SK-N-SH (cell line): ENCODE results near the gene MGLL. TPM values are rescaled to one million over a fixed set of nuclear protein-coding genes. Genes with fewer than 3 reads are reported as not detected.

Source experiments
- CTCF ChIA-PET: fragments of 300-600, 350-600 bp; formaldehyde crosslinking; extraction: SDS; loops from one replicate; lab custom pipeline; 2021; lab: Yijun Ruan, JAX
- POLR2A ChIA-PET: fragments of 350-600 bp; sonication (Branson Sonifier 250); formaldehyde crosslinking; extraction: SDS; loops from one replicate; lab custom pipeline; 2020; ENCODE audit warnings: antibody characterized with exemption, inconsistent platforms; lab: Yijun Ruan, JAX
- DNase-seq: peaks from one replicate; pipeline ENCODE4 v3.0.0; 2012
- H2AFZ ChIP-seq: fragments of 200-600 bp; sonication (generic); 2 replicates; pipeline ENCODE4 v1.8.1; 2016; ENCODE audit warnings: antibody characterized with exemption, mild to moderate bottlenecking, low read depth
- H3F3A ChIP-seq: fragments of 200-600 bp; sonication (generic); replicated peaks from 2 replicates; pipeline ENCODE3; 2016; ENCODE audit warnings: antibody characterized with exemption, mild to moderate bottlenecking; ENCODE audit not compliant: insufficient read depth
- H3K27ac ChIP-seq, 2 experiments: fragments of 200-500 bp in 1 of 2; fragments of 200-600 bp in 1 of 2; sonication (Bioruptor generic) in 1 of 2; sonication (generic), shearing (Covaris generic) in 1 of 2; 2 replicates each; pipeline versions ENCODE4 v1.5.1 to v1.6.1; 2014 to 2016; ENCODE audit warnings: low read depth in 2 of 2, inconsistent platforms in 1 of 2, low read length in 1 of 2, mild to moderate bottlenecking in 1 of 2, mixed read lengths in 1 of 2
- H3K27me3 ChIP-seq: fragments of 200-600 bp; sonication (generic), shearing (Covaris generic); 2 replicates; pipeline ENCODE4 v1.6.1; 2016; ENCODE audit warnings: mixed run types; ENCODE audit not compliant: insufficient read depth
- H3K36me3 ChIP-seq, 2 experiments: fragments of 200-500 bp in 1 of 2; fragments of 200-600 bp in 1 of 2; sonication (Bioruptor generic) in 1 of 2; sonication (generic) in 1 of 2; replicated peaks in 1 of 2; 2 replicates each; pipeline versions ENCODE3 to v1.5.1; 2014 to 2016; ENCODE audit warnings: low read length in 1 of 2, mild to moderate bottlenecking in 1 of 2; ENCODE audit not compliant: insufficient read depth in 2 of 2, control insufficient read depth in 1 of 2
- H3K4me1 ChIP-seq, 2 experiments: fragments of 200-500 bp in 1 of 2; fragments of 200-600 bp in 1 of 2; sonication (Bioruptor generic) in 1 of 2; sonication (generic), shearing (Covaris generic) in 1 of 2; 2 replicates each; pipeline versions ENCODE4 v1.5.1 to v1.6.1; 2014 to 2016; ENCODE audit warnings: low read depth in 1 of 2, low read length in 1 of 2, mixed run types in 1 of 2; ENCODE audit not compliant: insufficient read depth in 2 of 2, control insufficient read depth in 1 of 2
- H3K4me2 ChIP-seq: fragments of 200-600 bp; sonication (generic), shearing (Covaris generic); 2 replicates; pipeline ENCODE4 v1.6.1; 2017; ENCODE audit warnings: mixed run types
- H3K4me3 ChIP-seq, 2 experiments: fragments of 200-500 bp in 1 of 2; fragments of 200-600 bp in 1 of 2; sonication (Bioruptor generic) in 1 of 2; sonication (generic), shearing (Covaris generic) in 1 of 2; 2 replicates each; pipeline versions ENCODE4 v1.5.1 to v1.8.1; 2014 to 2016; ENCODE audit warnings: low read depth in 2 of 2, inconsistent platforms in 1 of 2, low read length in 1 of 2, mild to moderate bottlenecking in 1 of 2, mixed read lengths in 1 of 2, moderate library complexity in 1 of 2
- H3K79me2 ChIP-seq: fragments of 200-600 bp; sonication (generic); 2 replicates; pipeline ENCODE4 v1.8.1; 2017; ENCODE audit warnings: mild to moderate bottlenecking; ENCODE audit not compliant: insufficient read depth
- H3K9ac ChIP-seq: fragments of 200-600 bp; sonication (generic); 2 replicates; pipeline ENCODE4 v1.6.1; 2017; ENCODE audit warnings: mixed run types
- H3K9me2 ChIP-seq: fragments of 200-600 bp; sonication (generic); 2 replicates; pipeline ENCODE4 v1.6.1; 2017; ENCODE audit warnings: mixed run types
- H3K9me3 ChIP-seq: fragments of 200-600 bp; sonication (generic); 2 replicates; pipeline ENCODE4 v1.6.1; 2017; ENCODE audit warnings: mixed run types, mild to moderate bottlenecking, moderate library complexity
- H4K20me1 ChIP-seq: fragments of 200-600 bp; sonication (generic); 2 replicates; pipeline ENCODE4 v1.6.1; 2017; ENCODE audit warnings: mild to moderate bottlenecking, mixed run types; ENCODE audit not compliant: insufficient read depth
- ELF1 ChIP-seq: IDR thresholded peaks from 2 replicates; pipeline ENCODE4 v1.4.0; 2012
- EP300 ChIP-seq, 2 experiments: IDR thresholded peaks; 2 replicates each; pipeline versions ENCODE4 v1.4.0 to v1.6.1; 2012; ENCODE audit warnings: borderline replicate concordance in 1 of 2, low read depth in 1 of 2, low read length in 1 of 2
- EZH2phosphoT487 ChIP-seq: fragments of 200-600 bp; sonication (generic); IDR thresholded peaks from 2 replicates; pipeline ENCODE4 v1.6.1; 2017; ENCODE audit warnings: low read depth, mixed run types, mild to moderate bottlenecking, antibody characterized with exemption, moderate library complexity, borderline replicate concordance
- JUND ChIP-seq: IDR thresholded peaks from 2 replicates; pipeline ENCODE4 v1.4.0; 2012
- NFIC ChIP-seq: IDR thresholded peaks from 2 replicates; pipeline ENCODE4 v1.4.0; 2012; ENCODE audit warnings: borderline replicate concordance
- RAD21 ChIP-seq: IDR thresholded peaks from 2 replicates; pipeline ENCODE4 v1.6.1; 2012; ENCODE audit warnings: mild to moderate bottlenecking, low read length
- SIN3A ChIP-seq: IDR thresholded peaks from 2 replicates; pipeline ENCODE4 v1.6.1; 2012; ENCODE audit warnings: low read depth, mild to moderate bottlenecking, low read length, moderate library complexity, borderline replicate concordance
- TAF1 ChIP-seq: IDR thresholded peaks from 2 replicates; pipeline ENCODE4 v1.6.1; 2012; ENCODE audit warnings: low read depth, mild to moderate bottlenecking, low read length, moderate library complexity, borderline replicate concordance
- TCF12 ChIP-seq: IDR thresholded peaks from 2 replicates; pipeline ENCODE4 v1.4.0; 2012
- WGBS: methylation state at CpG from one replicate; pipeline ENCODE4 v1.1.6; 2017; ENCODE audit warnings: low lambda C conversion rate; 5-methylcytosine and 5-hydroxymethylcytosine counted together
- polyA plus RNA-seq, 3 experiments: library from polyadenylated mRNA; depleted of rRNA; stranded (reverse); fragments of >200 nt; gene quantifications; 2 replicates each; pipeline ENCODE4 v1.2.3, GENCODE V29; 2012
- TF ChIP-seq, protein P1 (sequence below): IDR thresholded peaks from 2 replicates; pipeline ENCODE4 v1.4.0; 2012; ENCODE audit warnings: low read depth, borderline replicate concordance
- TF ChIP-seq, protein P2 (sequence below): IDR thresholded peaks from 2 replicates; pipeline ENCODE4 v1.6.1; 2012; ENCODE audit warnings: mild to moderate bottlenecking, low read depth, low read length, moderate library complexity

Gene MGLL
- polyA plus RNA-seq, 1 of the 3 experiments (the other 2 are of a cell fraction), result 2.2 TPM

DNA sequence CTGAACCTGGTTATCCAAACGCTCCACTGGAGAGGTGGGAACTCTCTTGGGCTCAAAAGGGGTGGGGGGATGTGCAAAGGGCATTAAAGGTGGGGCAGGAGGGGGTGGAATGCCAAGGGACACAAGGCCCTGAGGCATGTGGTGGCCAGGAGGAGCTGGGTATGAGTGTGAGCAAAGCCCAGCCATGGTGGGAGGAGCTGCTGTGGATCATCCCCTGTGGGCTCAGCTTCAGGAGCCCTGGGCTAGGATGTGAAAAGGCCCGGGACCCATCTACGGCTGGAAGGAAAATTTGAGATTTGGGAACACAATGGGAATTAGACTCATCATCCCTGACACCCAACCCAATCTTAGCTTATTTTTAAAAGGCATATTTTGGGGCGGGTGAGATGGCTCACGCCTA is 33.3 kb downstream of the MGLL start:
- no peaks in the 10 kb centered on the region for H3F3A ChIP-seq
- H3K36me3 ChIP-seq, result no peaks in the 10 kb centered on the region
- H3K9me3 ChIP-seq, result no peaks in the 10 kb centered on the region
- no peak for DNase-seq
- CTCF ChIA-PET, result interaction anchor here (0.8 to 3.3 kb wide), 5 partner anchors 11 to 171 kb away, joined by 3 to 11 read pairs (median 4); partner anchors contain the start of gene MGLL
- peaks cover 11 to 71% of the 10 kb centered on the region in 2 experiments; a peak in 3 of 4 replicates for H3K4me1 ChIP-seq
- no peaks in the 10 kb centered on the region for H3K9me2 ChIP-seq
- H2AFZ ChIP-seq, result no peak overlapping the region
- no peak overlapping the region for H3K4me2 ChIP-seq
- H4K20me1 ChIP-seq, result no peaks in the 10 kb centered on the region
- H3K27me3 ChIP-seq, result no peaks in the 10 kb centered on the region
- no peak overlapping the region for H3K9ac ChIP-seq
- POLR2A ChIA-PET, result no interaction called here
- H3K79me2 ChIP-seq, result no peaks in the 10 kb centered on the region
- TF ChIP-seq JUND (no peak), TAF1 (no peak), EZH2phosphoT487 (no peak), SIN3A (no peak), EP300 (IDR thresholded peaks at IDR 0.05; ENCODE audit: borderline replicate concordance in 1 of 2, low read depth in 1 of 2, low read length in 1 of 2) (no peak), RAD21 (no peak), TCF12 (no peak)
- TF ChIP-seq, protein P1, sequence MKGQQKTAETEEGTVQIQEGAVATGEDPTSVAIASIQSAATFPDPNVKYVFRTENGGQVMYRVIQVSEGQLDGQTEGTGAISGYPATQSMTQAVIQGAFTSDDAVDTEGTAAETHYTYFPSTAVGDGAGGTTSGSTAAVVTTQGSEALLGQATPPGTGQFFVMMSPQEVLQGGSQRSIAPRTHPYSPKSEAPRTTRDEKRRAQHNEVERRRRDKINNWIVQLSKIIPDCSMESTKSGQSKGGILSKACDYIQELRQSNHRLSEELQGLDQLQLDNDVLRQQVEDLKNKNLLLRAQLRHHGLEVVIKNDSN, result no peak
- TF ChIP-seq, protein P2, sequence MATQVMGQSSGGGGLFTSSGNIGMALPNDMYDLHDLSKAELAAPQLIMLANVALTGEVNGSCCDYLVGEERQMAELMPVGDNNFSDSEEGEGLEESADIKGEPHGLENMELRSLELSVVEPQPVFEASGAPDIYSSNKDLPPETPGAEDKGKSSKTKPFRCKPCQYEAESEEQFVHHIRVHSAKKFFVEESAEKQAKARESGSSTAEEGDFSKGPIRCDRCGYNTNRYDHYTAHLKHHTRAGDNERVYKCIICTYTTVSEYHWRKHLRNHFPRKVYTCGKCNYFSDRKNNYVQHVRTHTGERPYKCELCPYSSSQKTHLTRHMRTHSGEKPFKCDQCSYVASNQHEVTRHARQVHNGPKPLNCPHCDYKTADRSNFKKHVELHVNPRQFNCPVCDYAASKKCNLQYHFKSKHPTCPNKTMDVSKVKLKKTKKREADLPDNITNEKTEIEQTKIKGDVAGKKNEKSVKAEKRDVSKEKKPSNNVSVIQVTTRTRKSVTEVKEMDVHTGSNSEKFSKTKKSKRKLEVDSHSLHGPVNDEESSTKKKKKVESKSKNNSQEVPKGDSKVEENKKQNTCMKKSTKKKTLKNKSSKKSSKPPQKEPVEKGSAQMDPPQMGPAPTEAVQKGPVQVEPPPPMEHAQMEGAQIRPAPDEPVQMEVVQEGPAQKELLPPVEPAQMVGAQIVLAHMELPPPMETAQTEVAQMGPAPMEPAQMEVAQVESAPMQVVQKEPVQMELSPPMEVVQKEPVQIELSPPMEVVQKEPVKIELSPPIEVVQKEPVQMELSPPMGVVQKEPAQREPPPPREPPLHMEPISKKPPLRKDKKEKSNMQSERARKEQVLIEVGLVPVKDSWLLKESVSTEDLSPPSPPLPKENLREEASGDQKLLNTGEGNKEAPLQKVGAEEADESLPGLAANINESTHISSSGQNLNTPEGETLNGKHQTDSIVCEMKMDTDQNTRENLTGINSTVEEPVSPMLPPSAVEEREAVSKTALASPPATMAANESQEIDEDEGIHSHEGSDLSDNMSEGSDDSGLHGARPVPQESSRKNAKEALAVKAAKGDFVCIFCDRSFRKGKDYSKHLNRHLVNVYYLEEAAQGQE, result no peak
- no peak overlapping the region for H3K4me3 ChIP-seq
- 83% methylated on average over 3 of the region's 5 CpGs for WGBS
- H3K27ac ChIP-seq, result peak overlapping the region in 1 of 2 experiments; percentile 99; a peak in 1 of 4 replicates

DNA sequence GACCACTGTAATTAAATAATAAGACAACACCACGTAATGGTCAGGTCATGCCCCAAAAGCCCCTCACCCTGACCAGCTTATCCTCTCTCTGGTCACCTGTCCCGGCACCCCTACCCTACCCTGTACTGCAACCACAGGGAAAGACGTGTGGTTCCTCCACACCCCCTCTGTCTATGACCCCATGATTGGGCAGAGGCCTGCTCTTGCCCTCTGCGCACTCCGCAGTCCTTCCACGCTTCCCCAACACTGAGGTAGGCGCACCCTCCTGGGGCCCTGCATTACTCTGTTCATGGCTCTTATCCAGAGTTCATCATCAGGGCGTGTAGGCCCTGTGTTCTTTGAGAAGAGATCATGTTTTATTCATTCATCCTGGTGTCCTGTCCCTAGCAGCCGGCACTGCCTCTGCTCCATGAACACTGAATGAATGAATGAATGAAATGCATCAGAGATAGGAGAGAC is 33.8 kb downstream of the MGLL start:
- CTCF ChIA-PET, result interaction anchor here (1.2 to 3.3 kb wide), 2 partner anchors 34 to 171 kb away, joined by 4 to 11 read pairs; partner anchors contain the start of gene MGLL
- no peak overlapping the region for H2AFZ ChIP-seq
- no peaks in the 10 kb centered on the region for H3K79me2 ChIP-seq
- POLR2A ChIA-PET, result no interaction called here
- no peaks in the 10 kb centered on the region for H3K9me2 ChIP-seq
- H3K9ac ChIP-seq, result no peak overlapping the region
- no peak overlapping the region for H3K4me2 ChIP-seq
- no peaks in the 10 kb centered on the region for H3K36me3 ChIP-seq
- no peaks in the 10 kb centered on the region for H3F3A ChIP-seq
- H4K20me1 ChIP-seq, result no peaks in the 10 kb centered on the region
- H3K4me3 ChIP-seq, result no peak overlapping the region
- TF ChIP-seq ELF1 (no peak), NFIC (no peak)
- no peak for DNase-seq
- H3K27me3 ChIP-seq, result no peaks in the 10 kb centered on the region
- H3K4me1 ChIP-seq, result peaks cover 10 to 77% of the 10 kb centered on the region in 2 experiments; a peak in 3 of 4 replicates
- no peaks in the 10 kb centered on the region for H3K9me3 ChIP-seq
- peak overlapping the region in 1 of 2 experiments; percentile 99; a peak in 1 of 4 replicates for H3K27ac ChIP-seq
- 93% methylated on average over 9 of the region's 9 CpGs for WGBS
